Epithelial cell of alveolus of lung (primary cell): ENCODE data around the gene RAET1L. TPM values are rescaled to one million over a fixed set of nuclear protein-coding genes. Genes with fewer than 3 reads are reported as not detected.

Source experiments
- total RNA-seq: library from RNA; depleted of rRNA; stranded (reverse); fragments of >200 nt; gene quantifications from 2 replicates; pipeline ENCODE4 v1.2.1, GENCODE V29; 2015

The RAET1L gene, protein sequence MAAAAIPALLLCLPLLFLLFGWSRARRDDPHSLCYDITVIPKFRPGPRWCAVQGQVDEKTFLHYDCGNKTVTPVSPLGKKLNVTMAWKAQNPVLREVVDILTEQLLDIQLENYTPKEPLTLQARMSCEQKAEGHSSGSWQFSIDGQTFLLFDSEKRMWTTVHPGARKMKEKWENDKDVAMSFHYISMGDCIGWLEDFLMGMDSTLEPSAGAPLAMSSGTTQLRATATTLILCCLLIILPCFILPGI
- not detected in 2 replicates for total RNA-seq

DNA sequence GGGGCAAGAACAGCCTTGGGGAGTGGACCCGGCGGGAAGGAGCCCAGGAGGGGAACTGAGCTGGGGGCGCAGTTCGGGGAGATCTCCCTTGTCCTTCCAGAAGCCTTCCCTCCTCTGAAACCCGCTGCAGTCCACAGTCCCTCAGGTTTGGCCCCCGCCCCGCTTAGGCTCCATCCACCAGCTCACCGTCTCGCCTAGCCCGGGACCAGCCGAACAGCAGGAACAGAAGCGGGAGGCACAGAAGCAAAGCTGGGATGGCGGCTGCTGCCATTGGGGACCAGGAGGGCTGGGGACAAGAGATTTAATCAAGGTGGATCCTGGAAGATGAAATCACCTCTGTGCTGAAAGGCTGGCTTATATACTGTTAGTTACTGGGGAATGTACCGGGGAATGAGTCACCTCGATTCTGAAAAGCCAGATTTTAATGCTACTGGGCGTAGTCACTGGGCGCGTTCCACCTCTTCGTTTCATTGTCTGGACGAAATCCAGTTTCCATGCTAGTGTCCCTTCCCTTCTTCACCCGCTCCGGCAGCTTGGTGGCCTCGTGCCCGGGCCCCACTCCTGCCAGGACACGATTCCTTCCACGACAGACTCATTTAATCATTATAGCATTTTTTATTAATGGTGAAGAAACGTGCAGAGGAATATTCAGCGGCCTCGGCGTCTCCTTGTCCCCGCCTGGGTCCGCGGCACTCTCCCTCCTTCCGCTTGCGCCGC, at the start of gene RAET1L:
Gene RAET1L, minus strand, starts transcription at position 332 of the 717 bp plus-strand sequence. Its CDS starts 61 bp downstream, at position 271.

GRCh38 chr6:150068720-150069648, 43.7 kb upstream of the RAET1L start, which contains the start of gene ULBP3:
Gene ULBP3, minus strand, starts transcription at chr6:150069121. Its CDS starts 55 bp downstream, at chr6:150069066.

Other genes with a start within 250 kb of the RAET1L start
- gene LRP11, start 161.2 kb downstream of the RAET1L start, total RNA-seq, result 51.3 and 60.8 TPM in 2 replicates
- gene RAET1E, start 127.4 kb downstream of the RAET1L start, total RNA-seq, result 0.24 TPM in 1 of 2 replicates, not detected in the other
- 0.13 and 0.24 TPM in 2 replicates for gene RAET1G, start 102.4 kb downstream of the RAET1L start, total RNA-seq
- gene ULBP2, start 83.5 kb downstream of the RAET1L start, total RNA-seq, result 0.24 and 4.4 TPM in 2 replicates
- gene ULBP1, start 61.6 kb downstream of the RAET1L start, total RNA-seq, result 0.88 and 2.6 TPM in 2 replicates
- gene ULBP3, start 43.6 kb upstream of the RAET1L start, total RNA-seq, result 4.7 and 6.5 TPM in 2 replicates
- 1.8 TPM in 1 of 2 replicates, not detected in the other for gene PPP1R14C, start 117.5 kb upstream of the RAET1L start, total RNA-seq